Astrocyte (in vitro differentiated cells and primary cell): ENCODE results near the gene SUSD6. TPM values are rescaled to one million over a fixed set of nuclear protein-coding genes. Genes with fewer than 3 reads are reported as not detected.
A peak's percentile ranks its signal among the peaks of the same experiment; 100 is the strongest.
"Not testable (repeated sequence)": the region's sequence is repeated elsewhere in the genome, so short reads cannot be mapped to it uniquely, and the experiment has no call there.

ENCODE experiments used
- DNase-seq: peaks from one replicate; pipeline ENCODE4 v3.0.0-alpha.2; 2010; ENCODE audit warnings: low read depth
- FAIRE-seq: peaks from 2 replicates; lab custom pipeline; 2011; peaks lifted over from hg19 to GRCh38; lab: Jason Lieb, UNC
- H2AFZ ChIP-seq: 2 replicates; pipeline ENCODE4 v1.6.0; 2012; ENCODE audit warnings: low read depth, low read length, inconsistent platforms
- H3K27ac ChIP-seq: 2 replicates; pipeline ENCODE4 v1.5.1; 2011; ENCODE audit warnings: low read depth, low read length, inconsistent platforms
- H3K27me3 ChIP-seq: 2 replicates; pipeline ENCODE4 v1.6.0; 2011; ENCODE audit warnings: low read length, inconsistent platforms; ENCODE audit not compliant: insufficient read depth
- H3K36me3 ChIP-seq: 2 replicates; pipeline ENCODE4 v1.5.1; 2011; ENCODE audit warnings: low read length, inconsistent platforms; ENCODE audit not compliant: insufficient read depth
- H3K4me1 ChIP-seq: 2 replicates; pipeline ENCODE4 v1.5.1; 2011; ENCODE audit warnings: low read length, inconsistent platforms; ENCODE audit not compliant: insufficient read depth
- H3K4me2 ChIP-seq: 2 replicates; pipeline ENCODE4 v1.6.0; 2012; ENCODE audit warnings: low read length, inconsistent platforms
- H3K4me3 ChIP-seq: 2 replicates; pipeline ENCODE4 v1.5.1; 2011; ENCODE audit warnings: low read depth, mild to moderate bottlenecking, low read length, inconsistent platforms; ENCODE audit not compliant: insufficient read depth
- H3K79me2 ChIP-seq: 2 replicates; pipeline ENCODE4 v1.6.0; 2012; ENCODE audit warnings: mild to moderate bottlenecking, low read length, inconsistent platforms; ENCODE audit not compliant: insufficient read depth
- H3K9ac ChIP-seq: 2 replicates; pipeline ENCODE4 v1.6.0; 2012; ENCODE audit warnings: mild to moderate bottlenecking, low read length, inconsistent platforms
- H3K9me3 ChIP-seq: 2 replicates; pipeline ENCODE4 v1.5.1; 2012; ENCODE audit warnings: low read depth, mild to moderate bottlenecking, low read length, inconsistent platforms; ENCODE audit not compliant: insufficient read depth
- H4K20me1 ChIP-seq: 2 replicates; pipeline ENCODE4 v1.6.0; 2012; ENCODE audit warnings: low read length, inconsistent platforms; ENCODE audit not compliant: insufficient read depth
- H3K27ac Mint-ChIP-seq: one replicate; pipeline ENCODE4 v1.8.0; 2021; ENCODE audit warnings: mild to moderate bottlenecking, mixed read lengths; ENCODE audit not compliant: unreplicated experiment
- H3K27me3 Mint-ChIP-seq: one replicate; pipeline ENCODE4 v1.8.0; 2021; ENCODE audit warnings: low read depth, mixed read lengths; ENCODE audit not compliant: unreplicated experiment
- H3K36me3 Mint-ChIP-seq: one replicate; pipeline ENCODE4 v1.8.0; 2021; ENCODE audit warnings: low read depth, mixed read lengths; ENCODE audit not compliant: unreplicated experiment
- H3K4me1 Mint-ChIP-seq: one replicate; pipeline ENCODE4 v1.8.0; 2021; ENCODE audit warnings: low read depth, mixed read lengths; ENCODE audit not compliant: unreplicated experiment
- H3K4me3 Mint-ChIP-seq: one replicate; pipeline ENCODE4 v1.8.0; 2021; ENCODE audit warnings: mild to moderate bottlenecking, moderate library complexity, mixed read lengths; ENCODE audit not compliant: unreplicated experiment
- H3K9me3 Mint-ChIP-seq: one replicate; pipeline ENCODE4 v1.8.0; 2021; ENCODE audit warnings: mild to moderate bottlenecking, mixed read lengths; ENCODE audit not compliant: unreplicated experiment
- CTCF ChIP-seq: IDR thresholded peaks from 2 replicates; pipeline ENCODE4 v1.5.1; 2011; ENCODE audit warnings: low read depth, mild to moderate bottlenecking, inconsistent platforms, low read length, moderate library complexity; ENCODE audit not compliant: insufficient read depth
- EZH2 ChIP-seq: IDR thresholded peaks from 2 replicates; pipeline ENCODE4 v1.6.1; 2012; ENCODE audit warnings: mild to moderate bottlenecking, low read length, inconsistent platforms; ENCODE audit not compliant: insufficient read depth
- total RNA-seq: library from RNA; stranded (reverse); gene quantifications from 2 replicates; pipeline ENCODE4 v1.2.1, GENCODE V29; 2021

The SUSD6 gene
- total RNA-seq, 1 donor from 2014 or later: 25.6 TPM

- peaks cover 2% of the 10 kb centered on the region for H3K27me3 Mint-ChIP-seq
- FAIRE-seq: no peak
- peaks cover 53% of the 10 kb centered on the region for H3K4me1 Mint-ChIP-seq
- peak; percentile 75 for DNase-seq
- Histone ChIP-seq H3K27me3 (no peaks in the 10 kb centered on the region), H3K4me1 (peaks cover 37% of the 10 kb centered on the region), H3K4me3 (no peak overlapping the region), H3K79me2 (no peaks in the 10 kb centered on the region), H3K4me2 (peak overlapping the region; percentile 69), H3K36me3 (no peaks in the 10 kb centered on the region), H3K9ac (peak overlapping the region; percentile 56), H4K20me1 (no peaks in the 10 kb centered on the region), H3K9me3 (no peaks in the 10 kb centered on the region), H3K27ac (peak overlapping the region; percentile 86), H2AFZ (no peak overlapping the region)
- H3K4me3 Mint-ChIP-seq: peak overlapping the region; percentile 50
- peaks cover 17% of the 10 kb centered on the region for H3K36me3 Mint-ChIP-seq
- H3K27ac Mint-ChIP-seq: no peak overlapping the region
- no peaks in the 10 kb centered on the region for H3K9me3 Mint-ChIP-seq
- TF ChIP-seq CTCF: no peak
- TF ChIP-seq EZH2: no peak
Measured at GRCh38 chr14:69715725-69716477, 104.5 kb downstream of the SUSD6 start.

GRCh38 chr14:69716478-69717187, 105.2 kb downstream of the SUSD6 start:
- Histone ChIP-seq H3K4me2 (peak overlapping the region; percentile 69), H2AFZ (no peak overlapping the region), H3K9me3 (no peaks in the 10 kb centered on the region), H4K20me1 (no peaks in the 10 kb centered on the region), H3K4me1 (peaks cover 37% of the 10 kb centered on the region), H3K79me2 (no peaks in the 10 kb centered on the region), H3K27me3 (no peaks in the 10 kb centered on the region), H3K36me3 (no peaks in the 10 kb centered on the region), H3K4me3 (no peak overlapping the region), H3K9ac (peak overlapping the region; percentile 56), H3K27ac (peak overlapping the region; percentile 86)
- no peak for FAIRE-seq
- no peak for TF ChIP-seq EZH2
- no peak for TF ChIP-seq CTCF
- Mint-ChIP-seq H3K27me3 (peaks cover 2% of the 10 kb centered on the region), H3K27ac (peak overlapping the region; percentile 43), H3K4me3 (peak overlapping the region; percentile 10), H3K9me3 (no peaks in the 10 kb centered on the region), H3K4me1 (peaks cover 53% of the 10 kb centered on the region), H3K36me3 (peaks cover 11% of the 10 kb centered on the region)
- peak; percentile 95 for DNase-seq

- not testable (repeated sequence) for H3K36me3 ChIP-seq, H3K9me3 Mint-ChIP-seq, DNase-seq, H3K4me3 Mint-ChIP-seq, H3K27ac Mint-ChIP-seq, H3K27me3 ChIP-seq, H3K9ac ChIP-seq, H3K27ac ChIP-seq, H3K9me3 ChIP-seq, H3K27me3 Mint-ChIP-seq, FAIRE-seq, H3K36me3 Mint-ChIP-seq, H2AFZ ChIP-seq, H3K4me3 ChIP-seq, H3K79me2 ChIP-seq, H4K20me1 ChIP-seq
- H3K4me2 ChIP-seq: peak overlapping the region; percentile 55
- H3K4me1 ChIP-seq: peaks cover 29% of the 10 kb centered on the region
- peaks cover 37% of the 10 kb centered on the region for H3K4me1 Mint-ChIP-seq
Measured at GRCh38 chr14:69718614-69719013, 107.2 kb downstream of the SUSD6 start.
